Fibroblast of pulmonary artery (primary cell): Measurements from ENCODE around the gene CPT1A.

ENCODE experiments used
- DNase-seq: peaks from one replicate; pipeline ENCODE4 v3.0.0-alpha.2; 2010; ENCODE audit warnings: low read depth
- H3K4me3 ChIP-seq: replicated peaks from 2 replicates; pipeline ENCODE4 v1.5.1; 2011; ENCODE audit warnings: low read depth, mild to moderate bottlenecking, control low read depth, low read length, moderate library complexity
- CTCF ChIP-seq: IDR thresholded peaks from 2 replicates; pipeline ENCODE4 v1.5.1; 2011; ENCODE audit warnings: mild to moderate bottlenecking, control low read depth, low read length, inconsistent platforms; ENCODE audit errors: missing control alignments

CPT1A gene

DNA sequence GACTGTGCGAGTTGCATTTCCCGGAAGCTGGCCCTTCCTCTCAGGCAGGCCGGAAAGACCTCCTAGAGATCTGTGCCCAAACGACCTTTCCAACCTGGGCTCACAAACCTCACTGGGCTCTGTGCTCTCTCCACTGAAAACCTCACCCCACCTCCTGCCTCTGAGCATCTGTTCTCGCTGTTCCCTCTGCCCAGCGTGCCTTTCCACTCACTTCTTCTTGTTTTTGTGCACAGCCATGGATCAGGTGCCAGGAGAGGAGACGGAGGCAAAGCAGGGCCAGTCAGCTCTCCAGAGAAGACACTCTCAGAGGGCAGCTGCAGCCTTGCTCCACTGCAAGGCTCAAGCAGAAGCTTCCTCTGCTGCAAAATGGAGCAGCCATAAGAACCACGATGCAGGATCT is 10.9 kb upstream of the CPT1A start:
- no peak overlapping the region for H3K4me3 ChIP-seq
- no peak for DNase-seq
- no peak for TF ChIP-seq CTCF

- H3K4me3 ChIP-seq: no peak overlapping the region
- DNase-seq: no peak
- no peak for TF ChIP-seq CTCF
Measured at GRCh38 chr11:68848429-68848828, 6.7 kb upstream of the CPT1A start.

GRCh38 chr11:68847395-68847794 is 5.7 kb upstream of the CPT1A start:
- H3K4me3 ChIP-seq: no peak overlapping the region
- DNase-seq: no peak
- TF ChIP-seq CTCF: no peak

DNA sequence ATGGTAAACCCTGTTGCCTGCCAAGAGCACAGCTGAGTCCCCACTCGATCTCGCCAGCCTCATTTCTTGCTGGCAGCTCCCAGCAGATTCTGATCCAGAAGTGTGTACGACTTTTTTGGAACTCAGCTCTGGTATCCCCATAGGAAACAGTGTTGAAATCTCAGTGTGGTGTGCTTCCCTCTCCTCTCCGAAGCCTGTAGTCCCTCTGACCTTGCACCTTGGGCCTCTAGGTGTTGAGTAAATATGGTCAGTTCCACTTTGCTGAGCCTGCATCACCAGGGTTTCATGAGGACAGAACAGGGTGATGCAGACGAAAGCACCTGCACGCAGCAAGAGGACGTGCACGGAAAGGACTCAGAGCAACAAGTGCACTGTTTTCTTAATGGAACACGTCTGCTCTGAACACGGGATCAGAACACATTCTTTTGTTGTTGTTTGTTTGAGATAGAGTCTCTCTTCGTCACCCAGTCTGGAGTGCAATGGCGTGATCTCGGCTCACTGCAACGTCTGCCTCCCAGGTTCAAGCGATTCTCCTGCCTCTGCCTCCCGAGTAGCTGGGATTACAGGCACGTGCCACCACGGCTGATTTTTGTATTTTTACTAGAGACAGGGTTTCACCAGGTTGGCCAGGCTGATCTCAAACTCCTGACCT is 3.8 kb upstream of the CPT1A start:
- no peak for DNase-seq
- no peak for TF ChIP-seq CTCF
- H3K4me3 ChIP-seq: no peak overlapping the region

- no peak for DNase-seq
- no peak overlapping the region for H3K4me3 ChIP-seq
- no peak for TF ChIP-seq CTCF
Measured at GRCh38 chr11:68844801-68845200, 3.1 kb upstream of the CPT1A start.

DNA sequence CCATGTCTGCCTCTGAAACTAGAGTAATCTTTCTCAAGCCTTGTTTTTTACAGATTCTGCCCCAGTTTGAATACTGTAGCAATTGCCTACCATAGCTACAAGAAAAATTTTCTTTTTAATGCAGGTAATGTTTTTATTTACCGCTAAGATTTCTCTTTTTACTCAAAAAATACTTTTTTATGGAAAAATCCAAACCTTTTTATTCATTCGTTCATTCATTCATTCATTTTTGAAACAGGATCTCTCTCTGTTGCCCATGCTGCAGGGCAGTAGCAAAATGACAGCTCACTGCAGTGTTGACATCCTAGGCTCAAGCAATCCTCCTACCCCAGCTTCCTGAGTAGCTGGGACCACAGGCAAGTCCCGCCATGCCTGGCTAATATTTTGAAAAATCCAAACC is 2.7 kb upstream of the CPT1A start:
- no peak overlapping the region for H3K4me3 ChIP-seq
- no peak for TF ChIP-seq CTCF
- DNase-seq: no peak

DNA sequence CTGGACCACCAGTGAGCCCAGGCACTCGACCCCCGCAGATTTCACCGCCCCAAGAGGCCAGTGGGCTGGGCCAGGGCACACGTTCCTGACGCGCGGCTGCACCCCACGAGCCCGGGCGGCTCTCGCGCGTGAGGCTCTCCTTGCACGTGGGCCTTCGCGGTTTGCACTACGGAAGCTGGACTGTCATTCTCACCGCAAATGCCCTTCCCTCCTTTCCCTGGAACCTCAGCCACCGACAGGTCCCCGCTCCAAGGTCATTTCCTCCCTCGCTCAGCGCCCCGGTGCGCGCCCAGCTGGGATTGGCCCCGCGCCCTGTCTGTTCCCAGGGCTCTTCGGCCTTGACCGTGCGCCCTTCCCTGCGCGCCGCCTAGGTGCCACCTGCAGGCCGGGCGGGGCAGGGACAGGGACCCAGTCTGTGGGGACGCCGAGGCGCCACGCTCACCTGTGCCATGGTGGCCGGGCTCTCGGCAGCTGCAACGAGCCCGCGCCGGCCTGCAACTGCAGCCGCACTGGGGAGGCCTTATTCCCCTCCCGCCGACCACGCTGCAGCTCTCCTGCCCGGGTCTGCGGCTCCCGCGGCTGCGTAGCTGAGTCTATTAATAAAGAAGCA is 2.1 kb upstream of the CPT1A start:
- H3K4me3 ChIP-seq: peak overlapping the region; percentile 22
- TF ChIP-seq CTCF: no peak

More for the DNA sequence above, 2.1 kb upstream of the CPT1A start:
- no peak for DNase-seq
